Measurements from ENCODE around the gene E4F1.

E4F1 gene

GRCh38 chr16:2183671-2184070 lies 39.7 kb upstream of the E4F1 start:
- H3K4me1 Mint-ChIP-seq: peaks cover 10% of the 10 kb centered on the region
- no peaks in the 10 kb centered on the region for H3K36me3 Mint-ChIP-seq
- no peaks in the 10 kb centered on the region for H3K9me3 Mint-ChIP-seq
- DNase-seq (ENCODE audit: low spot score in 2 of 2) (no peak), ATAC-seq (ENCODE audit: low read depth) (peak; percentile 43)
- peak overlapping the region; percentile 56 for H3K4me3 Mint-ChIP-seq
- no peak overlapping the region for H3K27ac Mint-ChIP-seq
- H3K27me3 Mint-ChIP-seq: no peaks in the 10 kb centered on the region

DNA sequence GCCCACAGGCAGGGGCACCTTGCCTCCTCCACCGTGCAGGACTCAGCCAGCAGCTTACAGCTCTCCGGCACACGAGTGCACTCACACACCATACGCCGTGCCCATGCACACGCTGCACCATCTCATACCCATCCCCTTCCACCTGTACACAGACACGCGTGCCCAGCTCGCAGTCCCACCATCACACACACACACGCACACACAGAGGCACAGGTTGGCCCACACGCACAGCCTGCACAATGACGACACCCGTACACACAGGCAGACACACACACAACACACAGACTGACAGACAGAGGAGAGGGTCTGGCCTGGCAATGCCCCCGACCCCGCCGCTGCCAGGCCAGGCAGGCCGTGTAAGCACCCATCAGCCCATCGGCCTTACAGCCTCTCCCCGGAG lies 39.0 kb upstream of the E4F1 start:
- peaks cover 10% of the 10 kb centered on the region for H3K4me1 Mint-ChIP-seq

GRCh38 chr16:2184962-2185361 lies 38.4 kb upstream of the E4F1 start:
- no peaks in the 10 kb centered on the region for H3K27me3 Mint-ChIP-seq
- no peaks in the 10 kb centered on the region for H3K9me3 Mint-ChIP-seq
- DNase-seq (ENCODE audit: low spot score in 2 of 2): no peak
- peaks cover 10% of the 10 kb centered on the region for H3K4me1 Mint-ChIP-seq
- H3K4me3 Mint-ChIP-seq: no peak overlapping the region
- ATAC-seq (ENCODE audit: low read depth): no peak
- H3K36me3 Mint-ChIP-seq: no peaks in the 10 kb centered on the region
- no peak overlapping the region for H3K27ac Mint-ChIP-seq

More for the DNA sequence above, 39.0 kb upstream of the E4F1 start:
- Mint-ChIP-seq H3K27ac (no peak overlapping the region), H3K36me3 (no peaks in the 10 kb centered on the region), H3K27me3 (no peaks in the 10 kb centered on the region), H3K4me3 (peak overlapping the region; percentile 0), H3K9me3 (no peaks in the 10 kb centered on the region)
- ATAC-seq (ENCODE audit: low read depth) (no peak), DNase-seq (ENCODE audit: low spot score in 2 of 2) (no peak)

- no peak overlapping the region for H3K27ac Mint-ChIP-seq
- no peaks in the 10 kb centered on the region for H3K27me3 Mint-ChIP-seq
- no peaks in the 10 kb centered on the region for H3K9me3 Mint-ChIP-seq
- H3K4me3 Mint-ChIP-seq: no peak overlapping the region
- H3K36me3 Mint-ChIP-seq: no peaks in the 10 kb centered on the region
- ATAC-seq (ENCODE audit: low read depth) (no peak), DNase-seq (ENCODE audit: low spot score in 2 of 2) (no peak)
- H3K4me1 Mint-ChIP-seq: peaks cover 10% of the 10 kb centered on the region
These were observed 37.3 kb upstream of the E4F1 start for GRCh38 chr16:2186064-2186463.

DNA sequence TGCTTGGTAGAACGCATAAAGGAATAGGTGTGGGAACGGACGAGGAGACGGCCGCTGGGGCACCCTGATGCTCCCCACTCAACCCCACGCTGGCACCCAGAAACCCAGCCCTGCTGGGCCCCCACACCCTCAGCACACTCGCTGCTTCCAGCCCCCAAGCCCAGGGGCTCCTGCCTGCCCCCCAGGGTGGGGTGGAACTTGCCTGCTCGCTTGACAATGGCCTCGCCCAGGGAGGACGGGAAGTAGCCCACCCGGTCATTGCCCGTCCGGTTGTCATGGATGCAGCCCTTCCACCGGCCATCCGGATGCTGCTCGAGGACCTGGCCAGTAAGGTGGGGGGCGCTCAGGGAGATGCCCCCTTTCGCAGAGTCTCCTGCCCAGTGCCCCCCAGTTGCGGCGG lies 36.9 kb upstream of the E4F1 start:
- DNase-seq (ENCODE audit: low spot score in 2 of 2) (no peak), ATAC-seq (ENCODE audit: low read depth) (no peak)
- Mint-ChIP-seq H3K4me3 (no peak overlapping the region), H3K9me3 (no peaks in the 10 kb centered on the region), H3K27me3 (no peaks in the 10 kb centered on the region), H3K36me3 (no peaks in the 10 kb centered on the region), H3K4me1 (peaks cover 10% of the 10 kb centered on the region), H3K27ac (no peak overlapping the region)

- Mint-ChIP-seq H3K27ac (no peak overlapping the region), H3K4me3 (no peak overlapping the region), H3K4me1 (peaks cover 10% of the 10 kb centered on the region), H3K27me3 (no peaks in the 10 kb centered on the region), H3K36me3 (no peaks in the 10 kb centered on the region), H3K9me3 (no peaks in the 10 kb centered on the region)
- no peak for ATAC-seq (ENCODE audit: low read depth)
- DNase-seq (ENCODE audit: low spot score in 2 of 2): no peak
These were observed 36.2 kb upstream of the E4F1 start for GRCh38 chr16:2187212-2187611.

- no peak overlapping the region for H3K4me3 Mint-ChIP-seq
These were observed 35.0 kb upstream of the E4F1 start for GRCh38 chr16:2188395-2188794.

DNA sequence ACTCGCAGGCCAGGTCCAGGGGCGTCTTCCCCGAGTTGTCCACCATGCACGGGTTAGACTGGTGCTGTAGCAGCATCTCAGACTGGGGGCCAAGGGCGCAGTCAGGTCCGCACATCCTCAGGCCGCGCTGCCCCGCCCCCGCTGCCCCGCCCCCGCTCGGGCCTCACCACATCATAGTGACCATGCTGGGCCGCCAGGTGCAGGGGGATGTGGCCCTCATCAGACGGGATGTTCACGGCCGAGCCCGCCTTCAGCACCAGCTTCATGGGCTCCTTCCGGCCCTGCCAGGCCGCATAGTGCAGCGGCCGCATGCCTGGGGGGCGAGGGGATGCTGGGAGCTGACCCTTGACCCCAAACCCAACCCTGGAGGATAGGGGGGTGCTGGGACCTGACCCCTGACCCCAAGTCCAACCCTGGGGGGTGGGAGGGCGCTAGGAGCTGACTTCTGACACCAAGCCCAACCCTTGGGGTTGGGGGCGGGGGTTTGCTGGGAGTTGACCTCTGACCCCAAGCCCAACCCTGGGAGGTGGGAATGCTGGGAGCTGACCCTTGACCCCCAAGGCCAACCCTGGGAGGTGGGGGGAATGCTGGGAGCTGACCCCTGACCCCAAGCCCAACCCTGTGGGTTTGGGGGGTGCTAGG lies 34.0 kb upstream of the E4F1 start:
- peaks cover 8% of the 10 kb centered on the region for H3K27me3 Mint-ChIP-seq
- no peaks in the 10 kb centered on the region for H3K36me3 Mint-ChIP-seq
- ATAC-seq (ENCODE audit: low read depth) (no peak), DNase-seq (ENCODE audit: low spot score in 2 of 2) (no peak)
- H3K9me3 Mint-ChIP-seq: no peaks in the 10 kb centered on the region
- H3K27ac Mint-ChIP-seq: no peak overlapping the region
- no peak overlapping the region for H3K4me3 Mint-ChIP-seq
- H3K4me1 Mint-ChIP-seq: peaks cover 3% of the 10 kb centered on the region

More at GRCh38 chr16:2188395-2188794, 35.0 kb upstream of the E4F1 start:
- Mint-ChIP-seq H3K36me3 (no peaks in the 10 kb centered on the region), H3K27ac (no peak overlapping the region), H3K9me3 (no peaks in the 10 kb centered on the region), H3K27me3 (peaks cover 5% of the 10 kb centered on the region), H3K4me1 (peaks cover 6% of the 10 kb centered on the region)
- no peak for ATAC-seq (ENCODE audit: low read depth)
- no peak for DNase-seq (ENCODE audit: low spot score in 2 of 2)

- Mint-ChIP-seq H3K27me3 (peaks cover 12% of the 10 kb centered on the region), H3K36me3 (no peaks in the 10 kb centered on the region), H3K9me3 (no peaks in the 10 kb centered on the region), H3K4me1 (peaks cover 4% of the 10 kb centered on the region), H3K4me3 (no peak overlapping the region), H3K27ac (no peak overlapping the region)
- DNase-seq (ENCODE audit: low spot score in 2 of 2) (no peak), ATAC-seq (ENCODE audit: low read depth) (no peak)
These were observed 33.3 kb upstream of the E4F1 start for GRCh38 chr16:2190002-2190658.

GRCh38 chr16:2190659-2191445 lies 32.5 kb upstream of the E4F1 start:
- DNase-seq (ENCODE audit: low spot score in 2 of 2) (no peak), ATAC-seq (ENCODE audit: low read depth) (no peak)
- Mint-ChIP-seq H3K27ac (no peak overlapping the region), H3K9me3 (no peaks in the 10 kb centered on the region), H3K36me3 (no peaks in the 10 kb centered on the region), H3K4me1 (peaks cover 4% of the 10 kb centered on the region), H3K27me3 (peaks cover 12% of the 10 kb centered on the region), H3K4me3 (no peak overlapping the region)

GRCh38 chr16:2191446-2191706 lies 32.0 kb upstream of the E4F1 start:
- peaks cover 4% of the 10 kb centered on the region for H3K4me1 Mint-ChIP-seq
- H3K27ac Mint-ChIP-seq: no peak overlapping the region
- DNase-seq (ENCODE audit: low spot score in 2 of 2): no peak
- H3K9me3 Mint-ChIP-seq: no peaks in the 10 kb centered on the region
- H3K27me3 Mint-ChIP-seq: peaks cover 12% of the 10 kb centered on the region
- no peak for ATAC-seq (ENCODE audit: low read depth)
- no peaks in the 10 kb centered on the region for H3K36me3 Mint-ChIP-seq
- H3K4me3 Mint-ChIP-seq: no peak overlapping the region

GRCh38 chr16:2194166-2194834 lies 29.1 kb upstream of the E4F1 start:
- no peak overlapping the region for H3K4me3 Mint-ChIP-seq
- ATAC-seq (ENCODE audit: low read depth) (no peak), DNase-seq (ENCODE audit: low spot score in 2 of 2) (no peak)
- no peak overlapping the region for H3K27ac Mint-ChIP-seq
- H3K36me3 Mint-ChIP-seq: no peaks in the 10 kb centered on the region
- peaks cover 8% of the 10 kb centered on the region for H3K4me1 Mint-ChIP-seq
- H3K27me3 Mint-ChIP-seq: peaks cover 17% of the 10 kb centered on the region
- H3K9me3 Mint-ChIP-seq: no peaks in the 10 kb centered on the region

DNA sequence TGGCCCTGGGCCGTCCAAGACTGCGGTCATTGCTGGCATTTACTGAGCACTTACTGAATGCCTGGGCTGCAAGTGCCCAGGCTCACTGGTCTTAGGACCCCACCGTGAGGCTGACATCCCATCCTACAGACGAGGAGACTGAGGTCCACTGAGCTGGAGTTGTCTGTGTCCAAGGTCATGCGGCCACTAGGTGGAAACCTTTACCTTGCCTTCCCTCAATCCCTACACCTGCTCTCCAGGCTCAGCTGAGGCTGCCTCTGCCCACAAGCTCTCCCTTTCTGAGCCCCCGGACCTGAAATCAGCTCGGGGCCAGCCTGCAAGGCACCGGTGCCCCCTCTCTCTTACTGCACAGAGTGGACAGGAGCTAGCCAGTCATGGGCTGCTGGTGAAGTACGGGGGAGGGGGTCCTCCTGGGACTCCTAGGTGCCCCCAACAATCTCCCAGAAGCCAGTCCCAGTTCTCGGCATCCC lies 28.5 kb upstream of the E4F1 start:
- Mint-ChIP-seq H3K27ac (no peak overlapping the region), H3K36me3 (no peaks in the 10 kb centered on the region), H3K4me3 (peak overlapping the region; percentile 27), H3K9me3 (no peaks in the 10 kb centered on the region), H3K27me3 (peaks cover 17% of the 10 kb centered on the region), H3K4me1 (peaks cover 8% of the 10 kb centered on the region)
- ATAC-seq (ENCODE audit: low read depth): peak; percentile 86
- DNase-seq (ENCODE audit: low spot score in 2 of 2): peak; percentile 51 to 52

All from memory B cell (primary cell).